ENCODE data around the gene CEBPG. TPM values are rescaled to one million over a fixed set of nuclear protein-coding genes. Genes with fewer than 3 reads are reported as not detected.

CEBPG gene
- total RNA-seq, 1 donor from 2014 or later = 59.3 TPM

DNA sequence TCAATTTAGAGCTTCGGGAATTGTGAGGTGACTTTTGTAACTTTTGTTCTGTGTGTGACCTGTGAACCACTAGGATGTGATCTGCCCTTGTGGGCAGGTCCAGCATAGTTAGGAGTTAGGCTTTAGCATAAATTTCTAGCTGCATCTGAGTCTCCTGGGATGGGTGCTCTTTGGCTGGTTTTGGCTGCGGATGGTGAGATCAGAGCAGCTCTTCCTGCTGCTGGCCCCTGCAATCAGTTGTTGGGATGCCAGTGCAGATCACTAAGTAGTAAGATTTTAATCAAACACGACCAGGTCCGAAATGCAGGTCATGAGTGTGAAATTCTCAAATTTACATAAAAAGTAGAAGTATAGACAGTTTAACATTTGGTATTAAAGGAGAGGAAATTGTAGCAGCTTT lies 8.5 kb downstream of the CEBPG start:
- TF ChIP-seq EZH2phosphoT487 (IDR thresholded peaks at IDR 0.05) = no peak
- TF ChIP-seq EZH2 (IDR thresholded peaks at IDR 0.05) = no peak
- TF ChIP-seq, protein P1, sequence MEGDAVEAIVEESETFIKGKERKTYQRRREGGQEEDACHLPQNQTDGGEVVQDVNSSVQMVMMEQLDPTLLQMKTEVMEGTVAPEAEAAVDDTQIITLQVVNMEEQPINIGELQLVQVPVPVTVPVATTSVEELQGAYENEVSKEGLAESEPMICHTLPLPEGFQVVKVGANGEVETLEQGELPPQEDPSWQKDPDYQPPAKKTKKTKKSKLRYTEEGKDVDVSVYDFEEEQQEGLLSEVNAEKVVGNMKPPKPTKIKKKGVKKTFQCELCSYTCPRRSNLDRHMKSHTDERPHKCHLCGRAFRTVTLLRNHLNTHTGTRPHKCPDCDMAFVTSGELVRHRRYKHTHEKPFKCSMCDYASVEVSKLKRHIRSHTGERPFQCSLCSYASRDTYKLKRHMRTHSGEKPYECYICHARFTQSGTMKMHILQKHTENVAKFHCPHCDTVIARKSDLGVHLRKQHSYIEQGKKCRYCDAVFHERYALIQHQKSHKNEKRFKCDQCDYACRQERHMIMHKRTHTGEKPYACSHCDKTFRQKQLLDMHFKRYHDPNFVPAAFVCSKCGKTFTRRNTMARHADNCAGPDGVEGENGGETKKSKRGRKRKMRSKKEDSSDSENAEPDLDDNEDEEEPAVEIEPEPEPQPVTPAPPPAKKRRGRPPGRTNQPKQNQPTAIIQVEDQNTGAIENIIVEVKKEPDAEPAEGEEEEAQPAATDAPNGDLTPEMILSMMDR (IDR thresholded peaks at IDR 0.05) = no peak
- Histone ChIP-seq H3K4me2 (no peak overlapping the region), H3K36me3 (no peaks in the 10 kb centered on the region), H3K4me1 (peaks cover 24% of the 10 kb centered on the region), H3K4me3 (no peak overlapping the region), H2AFZ (replicated peaks) (no peak overlapping the region), H3K9me3 (ENCODE audit: low read depth) (no peaks in the 10 kb centered on the region), H4K20me1 (ENCODE audit: low read depth) (peaks cover 100% of the 10 kb centered on the region), H3K79me2 (ENCODE audit: low read depth) (peaks cover 98% of the 10 kb centered on the region), H3K9ac (peak overlapping the region; percentile 35), H3K27me3 (no peaks in the 10 kb centered on the region), H3K27ac (no peak overlapping the region), H3F3A (ENCODE audit: low read depth) (peaks cover 5% of the 10 kb centered on the region)
- H3K9me3 Mint-ChIP-seq = no peaks in the 10 kb centered on the region
- H3K27ac Mint-ChIP-seq = no peak overlapping the region
- peaks cover 2% of the 10 kb centered on the region for H3K27me3 Mint-ChIP-seq (ENCODE audit: insufficient read depth, low read depth)
- no peak overlapping the region for H3K4me3 Mint-ChIP-seq
- no peak for DNase-seq (ENCODE audit: low spot score)
- peaks cover 24% of the 10 kb centered on the region for H3K4me1 Mint-ChIP-seq
- H3K36me3 Mint-ChIP-seq = peaks cover 12% of the 10 kb centered on the region

DNA sequence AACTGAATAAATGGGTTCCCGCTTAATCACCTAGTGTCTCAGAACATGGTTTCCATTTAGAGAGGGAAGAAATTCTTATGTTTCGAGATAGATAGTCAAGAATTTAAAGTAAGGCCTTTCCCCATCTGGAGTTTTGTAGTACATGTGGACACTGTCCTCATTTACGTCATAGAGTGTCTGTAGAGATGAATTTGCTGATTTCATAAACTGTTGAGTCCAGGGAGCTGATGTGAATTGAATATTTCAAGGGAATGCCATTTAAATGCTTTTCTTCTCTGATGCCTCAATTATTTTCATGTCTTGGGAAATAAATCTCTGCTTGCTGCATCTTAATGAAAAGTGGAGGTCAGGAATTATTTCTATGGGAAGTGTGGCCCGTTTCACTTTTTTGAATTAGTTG lies 9.5 kb downstream of the CEBPG start:
- no peaks in the 10 kb centered on the region for H3K9me3 ChIP-seq (ENCODE audit: low read depth)
- Mint-ChIP-seq H3K4me1 (peaks cover 17% of the 10 kb centered on the region), H3K36me3 (peaks cover 12% of the 10 kb centered on the region), H3K27me3 (ENCODE audit: insufficient read depth, low read depth) (peaks cover 2% of the 10 kb centered on the region), H3K4me3 (no peak overlapping the region), H3K9me3 (no peaks in the 10 kb centered on the region), H3K27ac (no peak overlapping the region)
- peaks cover 14% of the 10 kb centered on the region for H3K4me1 ChIP-seq
- TF ChIP-seq EZH2 (IDR thresholded peaks at IDR 0.05) = no peak
- H3K9ac ChIP-seq = no peak overlapping the region
- no peak overlapping the region for H3K4me3 ChIP-seq
- no peak overlapping the region for H2AFZ ChIP-seq (replicated peaks)
- no peak overlapping the region for H3K4me2 ChIP-seq
- H3F3A ChIP-seq (ENCODE audit: low read depth) = peaks cover under 1% of the 10 kb centered on the region
- H3K36me3 ChIP-seq = no peaks in the 10 kb centered on the region
- H4K20me1 ChIP-seq (ENCODE audit: low read depth) = peaks cover 100% of the 10 kb centered on the region
- peaks cover 89% of the 10 kb centered on the region for H3K79me2 ChIP-seq (ENCODE audit: low read depth)
- H3K27me3 ChIP-seq = no peaks in the 10 kb centered on the region
- no peak overlapping the region for H3K27ac ChIP-seq
- no peak for DNase-seq (ENCODE audit: low spot score)

DNA sequence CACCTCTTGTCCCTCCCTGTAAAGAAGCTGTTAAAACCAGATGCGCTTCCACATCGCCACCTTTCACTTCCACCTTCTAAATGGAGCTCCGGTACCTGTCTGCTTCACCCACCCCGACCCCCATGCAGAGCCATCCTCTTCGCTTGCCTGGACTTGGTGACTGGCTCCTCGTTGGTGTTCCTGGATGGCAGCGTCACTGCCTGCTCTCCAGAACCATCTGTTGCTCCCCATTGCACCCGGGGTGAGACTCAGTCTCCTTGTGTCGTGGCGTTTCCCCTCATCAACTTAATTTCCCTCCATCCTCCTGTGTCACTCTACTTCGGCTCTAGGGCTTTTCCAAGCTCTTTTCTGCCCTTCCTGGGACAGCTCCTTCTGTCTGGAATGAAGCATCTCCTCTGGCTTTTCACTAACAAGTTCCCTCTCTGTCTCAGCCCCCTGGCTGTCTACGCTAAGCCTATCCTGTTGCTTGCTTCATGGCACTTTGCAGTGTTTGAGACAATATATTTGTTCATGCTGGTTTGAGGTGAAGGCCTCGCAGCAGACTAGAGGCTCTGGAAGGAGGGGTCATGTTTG lies 10.3 kb downstream of the CEBPG start:
- peaks cover 2% of the 10 kb centered on the region for H3K27me3 Mint-ChIP-seq (ENCODE audit: insufficient read depth, low read depth)
- H3K27ac ChIP-seq = no peak overlapping the region
- TF ChIP-seq EZH2phosphoT487 (IDR thresholded peaks at IDR 0.05) (no peak), EZH2 (IDR thresholded peaks at IDR 0.05) (no peak)
- TF ChIP-seq, protein P1 (IDR thresholded peaks at IDR 0.05) = no peak
- H2AFZ ChIP-seq (replicated peaks) = no peak overlapping the region
- H3K4me3 Mint-ChIP-seq = no peak overlapping the region
- peaks cover 100% of the 10 kb centered on the region for H4K20me1 ChIP-seq (ENCODE audit: low read depth)
- H3K27me3 ChIP-seq = no peaks in the 10 kb centered on the region
- H3K4me3 ChIP-seq = no peak overlapping the region
- H3K4me1 Mint-ChIP-seq = peaks cover 8% of the 10 kb centered on the region
- no peaks in the 10 kb centered on the region for H3K9me3 Mint-ChIP-seq
- peaks cover 6% of the 10 kb centered on the region for H3K4me1 ChIP-seq
- H3K9me3 ChIP-seq (ENCODE audit: low read depth) = no peaks in the 10 kb centered on the region
- no peak overlapping the region for H3K9ac ChIP-seq
- no peaks in the 10 kb centered on the region for H3K36me3 ChIP-seq
- H3K4me2 ChIP-seq = no peak overlapping the region
- H3K27ac Mint-ChIP-seq = peak overlapping the region; percentile 35
- H3K36me3 Mint-ChIP-seq = peaks cover 10% of the 10 kb centered on the region
- peaks cover 80% of the 10 kb centered on the region for H3K79me2 ChIP-seq (ENCODE audit: low read depth)
- H3F3A ChIP-seq (ENCODE audit: low read depth) = no peaks in the 10 kb centered on the region
- DNase-seq (ENCODE audit: low spot score) = no peak

DNA sequence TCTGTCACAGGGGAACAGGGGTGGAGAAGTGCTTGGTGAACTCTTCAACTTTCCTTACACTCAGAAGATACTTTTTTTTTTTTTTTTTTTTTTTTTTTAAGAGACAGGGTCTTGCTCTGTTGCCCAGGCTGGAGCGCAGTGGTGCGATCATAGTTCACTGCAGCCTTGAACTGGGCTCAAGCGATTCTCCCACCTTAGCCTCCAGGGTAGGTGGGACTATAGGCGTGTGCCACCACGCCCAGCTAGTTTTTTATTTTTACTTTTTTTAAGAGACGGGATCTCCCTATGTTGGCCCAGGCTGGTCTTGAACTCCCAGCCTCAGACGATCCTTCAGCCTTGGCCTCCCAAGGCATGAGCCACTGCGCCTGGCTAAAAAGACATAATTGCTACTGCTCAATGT lies 11.5 kb downstream of the CEBPG start:
- no peaks in the 10 kb centered on the region for H3F3A ChIP-seq (ENCODE audit: low read depth)
- Mint-ChIP-seq H3K27me3 (ENCODE audit: insufficient read depth, low read depth) (peaks cover 2% of the 10 kb centered on the region), H3K36me3 (peaks cover 3% of the 10 kb centered on the region), H3K4me3 (no peak overlapping the region), H3K27ac (peak overlapping the region; percentile 60), H3K4me1 (peaks cover 3% of the 10 kb centered on the region), H3K9me3 (no peaks in the 10 kb centered on the region)
- no peaks in the 10 kb centered on the region for H3K27me3 ChIP-seq
- peaks cover 98% of the 10 kb centered on the region for H4K20me1 ChIP-seq (ENCODE audit: low read depth)
- TF ChIP-seq EZH2 (IDR thresholded peaks at IDR 0.05) = no peak
- TF ChIP-seq, protein P1 (IDR thresholded peaks at IDR 0.05) = no peak
- no peak for TF ChIP-seq EZH2phosphoT487 (IDR thresholded peaks at IDR 0.05)
- no peak overlapping the region for H2AFZ ChIP-seq (replicated peaks)
- H3K4me3 ChIP-seq = no peak overlapping the region
- no peaks in the 10 kb centered on the region for H3K36me3 ChIP-seq
- H3K4me1 ChIP-seq = no peaks in the 10 kb centered on the region
- no peaks in the 10 kb centered on the region for H3K9me3 ChIP-seq (ENCODE audit: low read depth)
- no peak overlapping the region for H3K27ac ChIP-seq
- no peak overlapping the region for H3K4me2 ChIP-seq
- peaks cover 69% of the 10 kb centered on the region for H3K79me2 ChIP-seq (ENCODE audit: low read depth)
- H3K9ac ChIP-seq = no peak overlapping the region
- DNase-seq (ENCODE audit: low spot score) = no peak
